HEK293 (cell line): ENCODE measurements around the gene MAP3K13.

Experiments
- CTCF ChIA-PET: fragments of 350-600 bp; formaldehyde crosslinking; extraction: SDS; loops from one replicate; lab custom pipeline; 2021; ENCODE audit warnings: antibody characterized with exemption; lab: Yijun Ruan, JAX
- POLR2A ChIA-PET: fragments of 300-600 bp; formaldehyde crosslinking; extraction: SDS; loops from one replicate; lab custom pipeline; 2020; ENCODE audit warnings: antibody characterized with exemption, inconsistent platforms; lab: Yijun Ruan, JAX
- H3K27ac ChIP-seq: fragments of 200-500 bp; sonication (Bioruptor generic); 2 replicates; pipeline ENCODE4 v1.5.1; 2014; ENCODE audit warnings: low read depth, low read length, control low read depth, inconsistent platforms; ENCODE audit errors: extremely low read depth
- H3K36me3 ChIP-seq, 2 experiments: fragments of 200-500 bp in 1 of 2; sonication (Bioruptor generic) in 1 of 2; 1 replicate in 1 of 2; 2 replicates in 1 of 2; pipeline ENCODE4 v1.5.1; 2014 to 2017; ENCODE audit warnings: inconsistent platforms in 2 of 2, low read length in 2 of 2; ENCODE audit not compliant: control insufficient read depth in 2 of 2, insufficient read depth in 1 of 2
- H3K4me1 ChIP-seq: fragments of 200-500 bp; sonication (Bioruptor generic); 2 replicates; pipeline ENCODE4 v1.5.1; 2014; ENCODE audit warnings: mild to moderate bottlenecking, low read length, inconsistent platforms; ENCODE audit not compliant: control insufficient read depth, insufficient read depth
- H3K4me3 ChIP-seq: 2 replicates; pipeline ENCODE4 v1.5.1; 2011; ENCODE audit warnings: low read depth, mild to moderate bottlenecking, control low read depth, low read length, moderate library complexity
- H3K9me3 ChIP-seq: fragments of 200-500 bp; sonication (Bioruptor generic); 2 replicates; pipeline ENCODE4 v1.5.1; 2014; ENCODE audit warnings: low read depth, low read length, inconsistent platforms; ENCODE audit not compliant: control insufficient read depth, insufficient read depth
- HOXC10 ChIP-seq: sonication (generic); formaldehyde crosslinking; IDR thresholded peaks from 2 replicates; pipeline ENCODE4 v1.8.1; 2023; ENCODE audit warnings: mild to moderate bottlenecking, missing genetic modification reagents
- OSR2 ChIP-seq: fragments of 450-650 bp; formaldehyde crosslinking; IDR thresholded peaks from 2 replicates; pipeline ENCODE4 v1.5.1; 2016; ENCODE audit warnings: missing biosample characterization, missing genetic modification characterization
- SCRT1 ChIP-seq: fragments of 450-650 bp; formaldehyde crosslinking; IDR thresholded peaks from 2 replicates; pipeline ENCODE4 v1.5.1; 2016; ENCODE audit warnings: missing biosample characterization, missing genetic modification characterization, borderline replicate concordance
- SP7 ChIP-seq: fragments of 450-650 bp; formaldehyde crosslinking; IDR thresholded peaks from 2 replicates; pipeline ENCODE4 v1.5.1; 2016; ENCODE audit warnings: missing biosample characterization, missing genetic modification characterization
- YY1 ChIP-seq: fragments of 450-650 bp; formaldehyde crosslinking; IDR thresholded peaks from 2 replicates; pipeline ENCODE4 v1.5.1; 2018; ENCODE audit warnings: missing biosample characterization, missing genetic modification characterization
- ZFHX2 ChIP-seq: fragments of 450-650 bp; formaldehyde crosslinking; conservative IDR thresholded peaks from 2 replicates; pipeline ENCODE4 v1.5.1; 2016; ENCODE audit warnings: missing biosample characterization, missing genetic modification characterization
- ZNF146 ChIP-seq: fragments of 450-650 bp; formaldehyde crosslinking; IDR thresholded peaks from 2 replicates; pipeline ENCODE4 v1.5.1; 2016; ENCODE audit warnings: missing biosample characterization, missing genetic modification characterization
- ZNF169 ChIP-seq: fragments of 450-650 bp; formaldehyde crosslinking; IDR thresholded peaks from 2 replicates; pipeline ENCODE4 v1.5.1; 2016; ENCODE audit warnings: missing biosample characterization, missing genetic modification characterization
- ZNF221 ChIP-seq: fragments of 450-650 bp; formaldehyde crosslinking; IDR thresholded peaks from 2 replicates; pipeline ENCODE4 v1.5.1; 2017; ENCODE audit warnings: missing biosample characterization, missing genetic modification characterization, borderline replicate concordance
- ZNF24 ChIP-seq: fragments of 450-650 bp; formaldehyde crosslinking; IDR thresholded peaks from 2 replicates; pipeline ENCODE4 v1.5.1; 2016; ENCODE audit warnings: missing biosample characterization, missing genetic modification characterization
- ZNF266 ChIP-seq: fragments of 450-650 bp; formaldehyde crosslinking; IDR thresholded peaks from 2 replicates; pipeline ENCODE4 v1.5.1; 2016; ENCODE audit warnings: missing biosample characterization, missing genetic modification characterization, low read depth
- ZNF311 ChIP-seq: fragments of 450-650 bp; formaldehyde crosslinking; IDR thresholded peaks from 2 replicates; pipeline ENCODE4 v1.5.1; 2017; ENCODE audit warnings: missing biosample characterization, missing genetic modification characterization, borderline replicate concordance
- ZNF404 ChIP-seq: fragments of 450-650 bp; formaldehyde crosslinking; IDR thresholded peaks from 2 replicates; pipeline ENCODE4 v1.5.1; 2017; ENCODE audit warnings: missing biosample characterization, missing genetic modification characterization
- ZNF426 ChIP-seq: fragments of 450-650 bp; formaldehyde crosslinking; IDR thresholded peaks from 2 replicates; pipeline ENCODE4 v1.5.1; 2017; ENCODE audit warnings: missing biosample characterization, missing genetic modification characterization, mild to moderate bottlenecking, inconsistent platforms, moderate library complexity
- ZNF48 ChIP-seq: fragments of 450-650 bp; formaldehyde crosslinking; IDR thresholded peaks from 2 replicates; pipeline ENCODE4 v1.5.1; 2016; ENCODE audit warnings: missing biosample characterization, missing genetic modification characterization
- ZNF621 ChIP-seq: fragments of 450-650 bp; formaldehyde crosslinking; IDR thresholded peaks from 2 replicates; pipeline ENCODE4 v1.5.1; 2017; ENCODE audit warnings: missing biosample characterization, missing genetic modification characterization
- ZNF660 ChIP-seq: fragments of 450-650 bp; IDR thresholded peaks from 2 replicates; pipeline ENCODE4 v1.5.1; 2018; ENCODE audit warnings: missing biosample characterization, mild to moderate bottlenecking, missing genetic modification characterization
- ZNF670 ChIP-seq: fragments of 450-650 bp; formaldehyde crosslinking; IDR thresholded peaks from 2 replicates; pipeline ENCODE4 v1.5.1; 2016; ENCODE audit warnings: missing biosample characterization, missing genetic modification characterization, low read depth
- ZNF792 ChIP-seq: fragments of 450-650 bp; formaldehyde crosslinking; IDR thresholded peaks from 2 replicates; pipeline ENCODE4 v1.5.1; 2016; ENCODE audit warnings: missing biosample characterization, missing genetic modification characterization
- TF ChIP-seq, protein P1 (sequence below): fragments of 450-650 bp; formaldehyde crosslinking; IDR thresholded peaks from 2 replicates; pipeline ENCODE4 v1.5.1; 2017; ENCODE audit warnings: missing biosample characterization, missing genetic modification characterization
- TF ChIP-seq, protein P2 (sequence below): fragments of 450-650 bp; formaldehyde crosslinking; conservative IDR thresholded peaks from 2 replicates; pipeline ENCODE4 v1.5.1; 2016; ENCODE audit warnings: low read depth, missing biosample characterization, missing genetic modification characterization
- TF ChIP-seq, protein P3 (sequence below): fragments of 450-650 bp; formaldehyde crosslinking; conservative IDR thresholded peaks from 2 replicates; pipeline ENCODE4 v1.5.1; 2016; ENCODE audit warnings: low read depth, missing biosample characterization, missing genetic modification characterization

The MAP3K13 gene

DNA sequence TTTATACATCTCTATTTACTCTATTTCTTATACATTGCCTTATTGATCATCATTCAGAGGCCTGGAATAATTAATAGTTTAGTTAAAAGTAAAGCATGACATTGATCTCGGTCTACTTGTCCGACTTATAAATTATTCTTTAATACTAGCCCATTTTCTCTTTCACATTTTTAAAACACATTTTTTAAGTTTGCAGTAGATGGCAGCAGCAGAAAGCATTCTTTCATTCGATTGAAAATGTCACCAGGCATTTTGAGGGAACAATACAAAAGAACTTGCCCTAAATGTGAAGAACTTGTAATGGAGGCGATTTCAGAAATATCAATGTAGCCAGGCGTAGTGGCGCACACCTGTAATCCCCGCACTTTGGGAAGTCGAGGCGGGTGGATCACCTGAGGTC, 15.5 kb upstream of the MAP3K13 start (continued):
- no peak for TF ChIP-seq ZNF404
- no peak for TF ChIP-seq YY1 (tag by site-specific recombination)
- TF ChIP-seq ZNF221 (tag by site-specific recombination): no peak

DNA sequence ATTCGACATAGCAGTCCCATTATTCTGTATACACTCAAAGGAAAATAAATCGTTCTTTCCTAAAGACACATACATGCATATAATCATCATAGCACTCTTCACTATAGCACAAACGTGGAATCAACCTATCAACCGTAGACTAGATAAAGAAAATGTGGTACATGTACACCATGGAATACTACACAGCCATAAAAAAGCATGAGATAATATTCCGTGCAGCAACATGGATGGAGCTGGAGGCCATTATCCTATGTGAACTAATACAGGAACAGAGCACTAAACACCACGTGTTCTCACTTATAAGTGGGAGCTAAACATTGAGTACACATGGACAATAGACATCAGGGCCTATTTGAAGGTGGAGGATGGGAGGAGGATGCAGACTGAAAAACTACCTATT, 12.1 kb upstream of the MAP3K13 start:
- no peak overlapping the region for H3K27ac ChIP-seq
- H3K36me3 ChIP-seq: no peaks in the 10 kb centered on the region
- POLR2A ChIA-PET: no interaction called here
- no peaks in the 10 kb centered on the region for H3K9me3 ChIP-seq
- TF ChIP-seq ZNF146: peak; percentile 83
- TF ChIP-seq, protein P1, sequence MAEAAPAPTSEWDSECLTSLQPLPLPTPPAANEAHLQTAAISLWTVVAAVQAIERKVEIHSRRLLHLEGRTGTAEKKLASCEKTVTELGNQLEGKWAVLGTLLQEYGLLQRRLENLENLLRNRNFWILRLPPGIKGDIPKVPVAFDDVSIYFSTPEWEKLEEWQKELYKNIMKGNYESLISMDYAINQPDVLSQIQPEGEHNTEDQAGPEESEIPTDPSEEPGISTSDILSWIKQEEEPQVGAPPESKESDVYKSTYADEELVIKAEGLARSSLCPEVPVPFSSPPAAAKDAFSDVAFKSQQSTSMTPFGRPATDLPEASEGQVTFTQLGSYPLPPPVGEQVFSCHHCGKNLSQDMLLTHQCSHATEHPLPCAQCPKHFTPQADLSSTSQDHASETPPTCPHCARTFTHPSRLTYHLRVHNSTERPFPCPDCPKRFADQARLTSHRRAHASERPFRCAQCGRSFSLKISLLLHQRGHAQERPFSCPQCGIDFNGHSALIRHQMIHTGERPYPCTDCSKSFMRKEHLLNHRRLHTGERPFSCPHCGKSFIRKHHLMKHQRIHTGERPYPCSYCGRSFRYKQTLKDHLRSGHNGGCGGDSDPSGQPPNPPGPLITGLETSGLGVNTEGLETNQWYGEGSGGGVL (tag by site-specific recombination): no peak
- no peaks in the 10 kb centered on the region for H3K4me1 ChIP-seq
- H3K4me3 ChIP-seq: no peak overlapping the region
- CTCF ChIA-PET: no interaction called here

DNA sequence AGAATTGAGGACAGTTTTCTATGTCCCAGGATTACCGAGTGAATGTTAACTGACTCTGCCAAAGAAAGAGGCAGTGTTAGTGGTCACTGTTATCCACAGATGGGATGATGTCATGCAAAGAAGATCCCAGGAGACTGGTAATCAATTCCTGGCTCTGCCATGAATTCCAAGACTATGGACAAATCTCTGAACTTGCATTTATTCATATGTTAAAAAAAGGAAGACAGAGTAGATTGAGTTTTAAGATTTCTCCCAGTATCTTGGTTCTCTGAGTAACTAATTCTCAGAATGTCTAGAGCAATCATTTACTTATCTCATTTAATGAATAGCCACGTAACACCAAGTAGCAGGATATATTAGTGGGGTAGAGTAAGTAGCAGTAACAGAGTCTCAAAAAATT, 11.5 kb upstream of the MAP3K13 start:
- ChIA-PET POLR2A (no interaction called here), CTCF (no interaction called here)
- TF ChIP-seq HOXC10 (CRISPR knock-in tag) (no peak), ZNF169 (tag by site-specific recombination) (no peak), ZNF24 (tag by site-specific recombination) (no peak), ZNF660 (tag by site-specific recombination) (0 out of 2 replicates have a peak, but pooled peaks have one; percentile 20), ZNF311 (tag by site-specific recombination) (no peak)
- no peak overlapping the region for H3K4me3 ChIP-seq
- no peaks in the 10 kb centered on the region for H3K9me3 ChIP-seq
- no peaks in the 10 kb centered on the region for H3K36me3 ChIP-seq
- H3K27ac ChIP-seq: no peak overlapping the region
- no peaks in the 10 kb centered on the region for H3K4me1 ChIP-seq

DNA sequence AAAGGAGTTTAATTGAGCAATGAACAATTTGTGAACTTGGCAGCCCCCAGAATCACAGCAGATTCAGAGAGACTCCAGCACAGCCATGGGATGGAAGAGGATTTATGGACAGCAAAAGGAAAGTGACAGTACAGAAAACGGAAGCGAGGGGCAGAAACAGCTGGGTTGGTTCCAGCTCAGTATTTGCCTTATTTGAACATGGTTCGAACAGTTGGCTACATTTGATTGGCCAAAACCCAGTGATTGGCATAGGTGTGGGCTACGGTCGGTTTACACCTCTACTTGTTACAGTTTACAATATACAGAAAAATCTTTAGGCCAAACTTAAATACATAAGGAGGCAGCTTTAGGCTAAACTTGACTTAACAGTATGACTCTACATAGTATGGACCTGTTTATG, 9.7 kb upstream of the MAP3K13 start:
- ChIA-PET POLR2A (no interaction called here), CTCF (interaction anchor here (0.7 to 1.7 kb wide), 9 partner anchors 10 to 300 kb away, joined by 3 to 12 read pairs (median 3); no protein-coding TSS in a partner anchor)
- Histone ChIP-seq H3K36me3 (no peaks in the 10 kb centered on the region), H3K27ac (no peak overlapping the region), H3K4me1 (no peaks in the 10 kb centered on the region), H3K4me3 (no peak overlapping the region), H3K9me3 (no peaks in the 10 kb centered on the region)
- TF ChIP-seq, protein P2, sequence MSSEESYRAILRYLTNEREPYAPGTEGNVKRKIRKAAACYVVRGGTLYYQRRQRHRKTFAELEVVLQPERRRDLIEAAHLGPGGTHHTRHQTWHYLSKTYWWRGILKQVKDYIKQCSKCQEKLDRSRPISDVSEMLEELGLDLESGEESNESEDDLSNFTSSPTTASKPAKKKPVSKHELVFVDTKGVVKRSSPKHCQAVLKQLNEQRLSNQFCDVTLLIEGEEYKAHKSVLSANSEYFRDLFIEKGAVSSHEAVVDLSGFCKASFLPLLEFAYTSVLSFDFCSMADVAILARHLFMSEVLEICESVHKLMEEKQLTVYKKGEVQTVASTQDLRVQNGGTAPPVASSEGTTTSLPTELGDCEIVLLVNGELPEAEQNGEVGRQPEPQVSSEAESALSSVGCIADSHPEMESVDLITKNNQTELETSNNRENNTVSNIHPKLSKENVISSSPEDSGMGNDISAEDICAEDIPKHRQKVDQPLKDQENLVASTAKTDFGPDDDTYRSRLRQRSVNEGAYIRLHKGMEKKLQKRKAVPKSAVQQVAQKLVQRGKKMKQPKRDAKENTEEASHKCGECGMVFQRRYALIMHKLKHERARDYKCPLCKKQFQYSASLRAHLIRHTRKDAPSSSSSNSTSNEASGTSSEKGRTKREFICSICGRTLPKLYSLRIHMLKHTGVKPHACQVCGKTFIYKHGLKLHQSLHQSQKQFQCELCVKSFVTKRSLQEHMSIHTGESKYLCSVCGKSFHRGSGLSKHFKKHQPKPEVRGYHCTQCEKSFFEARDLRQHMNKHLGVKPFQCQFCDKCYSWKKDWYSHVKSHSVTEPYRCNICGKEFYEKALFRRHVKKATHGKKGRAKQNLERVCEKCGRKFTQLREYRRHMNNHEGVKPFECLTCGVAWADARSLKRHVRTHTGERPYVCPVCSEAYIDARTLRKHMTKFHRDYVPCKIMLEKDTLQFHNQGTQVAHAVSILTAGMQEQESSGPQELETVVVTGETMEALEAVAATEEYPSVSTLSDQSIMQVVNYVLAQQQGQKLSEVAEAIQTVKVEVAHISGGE: no peak
- no peak for TF ChIP-seq ZNF426
- TF ChIP-seq SP7: no peak
- TF ChIP-seq OSR2 (tag by site-specific recombination): no peak
- TF ChIP-seq ZNF792 (tag by site-specific recombination): no peak
- TF ChIP-seq, protein P3, sequence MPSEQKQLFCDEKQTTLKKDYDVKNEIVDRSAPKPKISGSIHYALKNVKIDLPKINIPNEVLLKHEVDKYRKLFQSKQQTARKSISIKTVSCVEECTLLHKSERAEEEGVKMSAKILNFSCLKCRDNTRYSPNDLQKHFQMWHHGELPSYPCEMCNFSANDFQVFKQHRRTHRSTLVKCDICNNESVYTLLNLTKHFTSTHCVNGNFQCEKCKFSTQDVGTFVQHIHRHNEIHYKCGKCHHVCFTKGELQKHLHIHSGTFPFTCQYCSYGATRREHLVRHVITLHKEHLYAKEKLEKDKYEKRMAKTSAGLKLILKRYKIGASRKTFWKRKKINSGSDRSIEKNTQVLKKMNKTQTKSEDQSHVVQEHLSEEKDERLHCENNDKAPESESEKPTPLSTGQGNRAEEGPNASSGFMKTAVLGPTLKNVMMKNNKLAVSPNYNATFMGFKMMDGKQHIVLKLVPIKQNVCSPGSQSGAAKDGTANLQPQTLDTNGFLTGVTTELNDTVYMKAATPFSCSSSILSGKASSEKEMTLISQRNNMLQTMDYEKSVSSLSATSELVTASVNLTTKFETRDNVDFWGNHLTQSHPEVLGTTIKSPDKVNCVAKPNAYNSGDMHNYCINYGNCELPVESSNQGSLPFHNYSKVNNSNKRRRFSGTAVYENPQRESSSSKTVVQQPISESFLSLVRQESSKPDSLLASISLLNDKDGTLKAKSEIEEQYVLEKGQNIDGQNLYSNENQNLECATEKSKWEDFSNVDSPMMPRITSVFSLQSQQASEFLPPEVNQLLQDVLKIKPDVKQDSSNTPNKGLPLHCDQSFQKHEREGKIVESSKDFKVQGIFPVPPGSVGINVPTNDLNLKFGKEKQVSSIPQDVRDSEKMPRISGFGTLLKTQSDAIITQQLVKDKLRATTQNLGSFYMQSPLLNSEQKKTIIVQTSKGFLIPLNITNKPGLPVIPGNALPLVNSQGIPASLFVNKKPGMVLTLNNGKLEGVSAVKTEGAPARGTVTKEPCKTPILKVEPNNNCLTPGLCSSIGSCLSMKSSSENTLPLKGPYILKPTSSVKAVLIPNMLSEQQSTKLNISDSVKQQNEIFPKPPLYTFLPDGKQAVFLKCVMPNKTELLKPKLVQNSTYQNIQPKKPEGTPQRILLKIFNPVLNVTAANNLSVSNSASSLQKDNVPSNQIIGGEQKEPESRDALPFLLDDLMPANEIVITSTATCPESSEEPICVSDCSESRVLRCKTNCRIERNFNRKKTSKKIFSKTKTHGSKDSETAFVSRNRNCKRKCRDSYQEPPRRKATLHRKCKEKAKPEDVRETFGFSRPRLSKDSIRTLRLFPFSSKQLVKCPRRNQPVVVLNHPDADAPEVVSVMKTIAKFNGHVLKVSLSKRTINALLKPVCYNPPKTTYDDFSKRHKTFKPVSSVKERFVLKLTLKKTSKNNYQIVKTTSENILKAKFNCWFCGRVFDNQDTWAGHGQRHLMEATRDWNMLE (tag by site-specific recombination): no peak
- no peak for TF ChIP-seq ZNF266 (tag by site-specific recombination)
- no peak for TF ChIP-seq SCRT1 (tag by site-specific recombination)
- no peak for TF ChIP-seq ZFHX2
- TF ChIP-seq ZNF621: no peak
- TF ChIP-seq ZNF48 (tag by site-specific recombination): no peak
- TF ChIP-seq ZNF670: no peak
